Measurements from ENCODE around the gene VWDE.

GRCh38 chr7:12385364-12385786 lies 18.3 kb downstream of the VWDE start:
- TF ChIP-seq SP1 (IDR thresholded peaks at IDR 0.05) (no peak), LEF1 (IDR thresholded peaks at IDR 0.05; ENCODE audit: borderline replicate concordance) (no peak), HDGF (IDR thresholded peaks at IDR 0.05; ENCODE audit: borderline replicate concordance) (no peak), FOXK2 (IDR thresholded peaks at IDR 0.05) (no peak), NFRKB (IDR thresholded peaks at IDR 0.05) (no peak), ARNT (IDR thresholded peaks at IDR 0.05) (no peak), FOXM1 (IDR thresholded peaks at IDR 0.05; ENCODE audit: borderline replicate concordance) (no peak), CTBP1 (IDR thresholded peaks at IDR 0.05; ENCODE audit: borderline replicate concordance) (no peak), SUZ12 (IDR thresholded peaks at IDR 0.05) (no peak), TARDBP (IDR thresholded peaks at IDR 0.05) (no peak), BHLHE40 (IDR thresholded peaks at IDR 0.05; ENCODE audit: borderline replicate concordance) (no peak)

All from HEK293T (cell line).